22Rv1 (cell line): ENCODE data around the gene HAO1.

ENCODE experiments used
- CTCF ChIP-seq: fragments of 450-650 bp; IDR thresholded peaks from 2 replicates; pipeline ENCODE4 v1.5.1; 2017; ENCODE audit warnings: mild to moderate bottlenecking
- ZFX ChIP-seq: fragments of 450-650 bp; IDR thresholded peaks from 2 replicates; pipeline ENCODE4 v1.6.1; 2017; ENCODE audit warnings: antibody characterized with exemption, borderline replicate concordance

- TF ChIP-seq CTCF: no peak
- no peak for TF ChIP-seq ZFX
These were observed 2.9 kb downstream of the HAO1 start for GRCh38 chr20:7937328-7937727.
